Type B pancreatic cell (in vitro differentiated cells): ENCODE measurements around the gene GMPR. TPM values are rescaled to one million over a fixed set of nuclear protein-coding genes. Genes with fewer than 3 reads are reported as not detected.

Experiments
- DNase-seq: peaks from one replicate; pipeline ENCODE4 v3.0.0; 2021; ENCODE audit warnings: mixed read lengths; ENCODE audit not compliant: unreplicated experiment; ENCODE audit errors: extremely low spot score
- H3K27ac Mint-ChIP-seq: 2 replicates; pipeline ENCODE4 v1.8.0; 2021; ENCODE audit warnings: mild to moderate bottlenecking, mixed read lengths
- H3K27me3 Mint-ChIP-seq: 2 replicates; pipeline ENCODE4 v1.8.0; 2021; ENCODE audit warnings: mixed read lengths
- H3K36me3 Mint-ChIP-seq: 2 replicates; pipeline ENCODE4 v1.8.0; 2021; ENCODE audit warnings: mixed read lengths
- H3K4me1 Mint-ChIP-seq: one replicate; pipeline ENCODE4 v1.8.0; 2021; ENCODE audit warnings: mixed read lengths; ENCODE audit not compliant: unreplicated experiment
- H3K4me3 Mint-ChIP-seq: 2 replicates; pipeline ENCODE4 v1.8.0; 2021; ENCODE audit warnings: mild to moderate bottlenecking, mixed read lengths
- H3K9me3 Mint-ChIP-seq: 2 replicates; pipeline ENCODE4 v1.8.0; 2021; ENCODE audit warnings: mixed read lengths
- total RNA-seq: library from RNA; stranded (reverse); gene quantifications from 2 replicates; pipeline ENCODE4 v1.2.1, GENCODE V29; 2021; ENCODE audit warnings: low replicate concordance
- TF ChIP-seq, protein P1 (sequence below): fragments of 200-600 bp; sonication (generic); conservative IDR thresholded peaks from 2 replicates; pipeline ENCODE4 v1.5.0; 2021; ENCODE audit warnings: antibody characterized with exemption, mild to moderate bottlenecking

The GMPR gene
- total RNA-seq, 1 donor from 2014 or later = 3.8 TPM

- H3K27ac Mint-ChIP-seq = no peak overlapping the region
- DNase-seq = no peak
- H3K4me1 Mint-ChIP-seq = peaks cover 33% of the 10 kb centered on the region
- H3K9me3 Mint-ChIP-seq = no peaks in the 10 kb centered on the region
- H3K4me3 Mint-ChIP-seq = no peak overlapping the region
- no peaks in the 10 kb centered on the region for H3K36me3 Mint-ChIP-seq
- H3K27me3 Mint-ChIP-seq = peaks cover 3% of the 10 kb centered on the region
- TF ChIP-seq, protein P1, sequence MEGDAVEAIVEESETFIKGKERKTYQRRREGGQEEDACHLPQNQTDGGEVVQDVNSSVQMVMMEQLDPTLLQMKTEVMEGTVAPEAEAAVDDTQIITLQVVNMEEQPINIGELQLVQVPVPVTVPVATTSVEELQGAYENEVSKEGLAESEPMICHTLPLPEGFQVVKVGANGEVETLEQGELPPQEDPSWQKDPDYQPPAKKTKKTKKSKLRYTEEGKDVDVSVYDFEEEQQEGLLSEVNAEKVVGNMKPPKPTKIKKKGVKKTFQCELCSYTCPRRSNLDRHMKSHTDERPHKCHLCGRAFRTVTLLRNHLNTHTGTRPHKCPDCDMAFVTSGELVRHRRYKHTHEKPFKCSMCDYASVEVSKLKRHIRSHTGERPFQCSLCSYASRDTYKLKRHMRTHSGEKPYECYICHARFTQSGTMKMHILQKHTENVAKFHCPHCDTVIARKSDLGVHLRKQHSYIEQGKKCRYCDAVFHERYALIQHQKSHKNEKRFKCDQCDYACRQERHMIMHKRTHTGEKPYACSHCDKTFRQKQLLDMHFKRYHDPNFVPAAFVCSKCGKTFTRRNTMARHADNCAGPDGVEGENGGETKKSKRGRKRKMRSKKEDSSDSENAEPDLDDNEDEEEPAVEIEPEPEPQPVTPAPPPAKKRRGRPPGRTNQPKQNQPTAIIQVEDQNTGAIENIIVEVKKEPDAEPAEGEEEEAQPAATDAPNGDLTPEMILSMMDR = no peak
Observed at GRCh38 chr6:16199804-16200203, 38.6 kb upstream of the GMPR start.

- Mint-ChIP-seq H3K27me3 (peaks cover 3% of the 10 kb centered on the region), H3K27ac (no peak overlapping the region), H3K9me3 (no peaks in the 10 kb centered on the region), H3K36me3 (no peaks in the 10 kb centered on the region), H3K4me3 (no peak overlapping the region), H3K4me1 (peaks cover 38% of the 10 kb centered on the region)
- TF ChIP-seq, protein P1 = no peak
- no peak for DNase-seq
Observed at GRCh38 chr6:16200321-16200883, 38.0 kb upstream of the GMPR start.

GRCh38 chr6:16201706-16202105 lies 36.7 kb upstream of the GMPR start:
- no peak for DNase-seq
- Mint-ChIP-seq H3K4me3 (no peak overlapping the region), H3K27ac (no peak overlapping the region), H3K36me3 (no peaks in the 10 kb centered on the region), H3K4me1 (peaks cover 48% of the 10 kb centered on the region), H3K9me3 (no peaks in the 10 kb centered on the region), H3K27me3 (peaks cover 3% of the 10 kb centered on the region)
- TF ChIP-seq, protein P1 = no peak

DNA sequence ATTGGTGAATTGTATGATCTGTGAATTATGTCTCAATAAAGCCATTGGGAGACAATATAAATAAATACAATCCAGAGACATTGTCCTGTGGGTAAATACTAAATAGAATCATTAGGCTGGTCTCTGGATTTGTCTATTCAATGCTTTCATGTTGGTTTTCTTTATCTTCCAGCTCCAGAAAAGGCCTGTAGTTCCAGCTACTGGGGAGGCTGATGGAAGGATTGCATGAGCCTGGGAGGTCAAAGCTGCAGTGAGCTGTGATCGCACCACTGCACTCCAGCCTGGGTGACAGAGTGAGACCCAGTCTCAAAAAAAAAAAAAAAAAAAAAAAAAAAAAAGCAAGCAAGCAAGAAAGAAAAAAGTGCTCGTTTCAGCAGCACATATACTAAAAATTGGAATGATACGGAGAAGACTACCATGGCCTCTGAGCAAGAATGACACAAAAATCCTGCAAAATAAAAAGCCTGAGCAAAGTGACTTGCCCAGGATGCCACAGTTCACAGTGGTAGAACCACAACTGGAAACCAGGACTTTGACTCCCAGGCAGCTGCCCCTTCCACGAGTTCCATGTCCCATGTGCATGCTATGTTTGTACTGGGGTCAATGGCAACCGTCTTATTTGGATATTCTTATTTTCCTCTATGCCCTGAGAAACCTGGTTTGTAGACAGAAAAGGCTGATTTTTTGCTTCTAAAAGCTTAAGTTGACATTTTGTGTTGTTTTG lies 33.6 kb upstream of the GMPR start:
- peaks cover 45% of the 10 kb centered on the region for H3K4me1 Mint-ChIP-seq
- H3K4me3 Mint-ChIP-seq = peak overlapping the region; percentile 51
- H3K27ac Mint-ChIP-seq = peak overlapping the region; percentile 19
- DNase-seq = no peak
- H3K9me3 Mint-ChIP-seq = no peaks in the 10 kb centered on the region
- peaks cover 4% of the 10 kb centered on the region for H3K27me3 Mint-ChIP-seq
- TF ChIP-seq, protein P1 = no peak
- H3K36me3 Mint-ChIP-seq = no peaks in the 10 kb centered on the region

DNA sequence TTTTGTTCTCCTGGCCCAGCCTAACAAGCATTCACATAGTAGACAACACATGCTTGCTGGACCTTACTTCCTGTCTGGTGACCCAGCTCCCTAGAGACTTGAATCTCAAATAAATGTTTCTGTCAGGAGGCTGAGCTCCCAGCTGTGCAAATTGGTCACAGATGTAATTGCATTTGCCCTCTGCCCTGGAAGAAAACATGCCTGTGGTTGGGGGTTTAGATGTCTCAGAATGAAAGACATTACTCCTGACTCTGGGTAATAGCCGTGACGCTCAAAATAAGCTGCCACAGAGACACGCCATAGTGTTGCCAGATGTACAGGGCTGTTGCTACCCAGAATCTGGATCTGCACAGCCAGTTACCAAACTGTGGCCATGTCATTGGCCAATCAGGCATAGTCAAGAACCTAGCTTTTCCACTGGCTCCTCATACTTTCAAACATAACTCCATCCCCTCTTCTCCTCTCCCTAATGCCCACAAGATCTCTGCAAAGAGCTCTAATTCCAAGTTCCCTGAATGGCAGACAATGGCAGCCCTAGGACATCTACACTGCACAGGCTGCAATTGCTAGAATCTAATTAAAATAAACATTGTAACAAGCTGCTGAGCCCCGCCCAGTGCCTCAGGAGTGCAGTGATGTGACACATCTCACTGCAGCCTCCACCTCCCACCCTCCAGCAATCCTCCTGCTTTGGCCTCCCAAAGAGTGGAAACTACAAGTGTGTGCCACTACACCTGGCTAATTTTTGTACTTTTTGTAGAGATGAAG lies 32.8 kb upstream of the GMPR start:
- no peak for DNase-seq
- TF ChIP-seq, protein P1 = no peak
- H3K4me1 Mint-ChIP-seq = peaks cover 39% of the 10 kb centered on the region
- peak overlapping the region; percentile 51 for H3K4me3 Mint-ChIP-seq
- H3K36me3 Mint-ChIP-seq = no peaks in the 10 kb centered on the region
- peak overlapping the region; percentile 19 for H3K27ac Mint-ChIP-seq
- no peaks in the 10 kb centered on the region for H3K9me3 Mint-ChIP-seq
- peaks cover 4% of the 10 kb centered on the region for H3K27me3 Mint-ChIP-seq
